ENCODE data around the gene COL15A1. TPM values are rescaled to one million over a fixed set of nuclear protein-coding genes. Genes with fewer than 3 reads are reported as not detected.

COL15A1 gene
- total and polyA plus RNA-seq, 2 of the 13 experiments (the other 11 are each of a cell fraction or from before 2014, with no cell fraction given), result not detected

DNA sequence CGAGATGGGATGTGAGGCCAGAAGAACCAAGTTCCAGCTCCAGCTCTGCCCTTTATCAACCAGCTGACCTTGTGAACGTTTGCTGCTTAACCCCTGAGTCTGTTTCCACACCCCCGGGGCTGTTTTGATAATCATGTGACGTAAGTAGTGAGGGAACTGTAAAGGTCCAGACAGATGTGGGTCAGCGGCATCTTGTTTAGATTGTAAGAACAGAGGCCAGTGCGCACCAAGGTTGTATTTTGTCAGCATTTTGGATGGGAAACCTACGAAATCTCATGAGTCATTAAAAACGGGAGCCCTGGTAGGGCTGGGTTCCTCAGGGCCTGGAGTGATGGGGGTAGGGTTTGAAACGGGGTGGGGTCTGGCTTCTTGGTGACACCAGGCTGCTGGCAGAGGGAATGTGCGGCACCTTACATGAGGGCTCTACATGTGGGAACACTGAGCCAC is 13.8 kb upstream of the COL15A1 start:
- DNase-seq (ENCODE audit: low spot score), result no peak
- CTCF ChIA-PET (ENCODE audit: low intra/inter-chr PET ratio, low total read pairs), result no interaction called here

More for the DNA sequence above, 13.8 kb upstream of the COL15A1 start:
- in situ Hi-C loops (cut with HindIII; ENCODE audit: extremely low pct_ligation_motif_present, low pct_unique_long_range_greater_than_20kb) (no loop called here), intact Hi-C loops (cut with micrococcal nuclease; ENCODE audit: unreplicated experiment) (no loop called here)
- H3K4me3 ChIP-seq (replicated peaks in 1 of 3; ENCODE audit: insufficient read depth in 1 of 3, low read depth in 2 of 3, low read length in 3 of 3), result no peak overlapping the region
- H3K27ac ChIP-seq (ENCODE audit: extremely low read length, insufficient read depth, low read length), result no peak overlapping the region
- H3K36me3 ChIP-seq (replicated peaks in 1 of 2; ENCODE audit: control insufficient read depth in 1 of 2, insufficient read depth in 2 of 2, low read length in 2 of 2), result no peaks in the 10 kb centered on the region
- H2AFZ ChIP-seq (ENCODE audit: low read length), result no peak overlapping the region
- no peaks in the 10 kb centered on the region for H4K20me1 ChIP-seq (ENCODE audit: insufficient read depth, low read length)
- H3K79me2 ChIP-seq (ENCODE audit: insufficient read depth, low read length), result no peaks in the 10 kb centered on the region
- H3K9me3 ChIP-seq (ENCODE audit: low read length), result no peaks in the 10 kb centered on the region
- H3K27me3 ChIP-seq (ENCODE audit: control insufficient read depth in 1 of 2, insufficient read depth in 2 of 2, low read length in 2 of 2), result peaks cover 0 to 13% of the 10 kb centered on the region in 2 experiments; a peak in 2 of 5 replicates
- H3K9ac ChIP-seq (ENCODE audit: insufficient read depth, low read depth, low read length), result no peak overlapping the region
- WGBS (ENCODE audit: low lambda C conversion rate), result 26% methylated on average over 10 of the region's 10 CpGs
- peaks cover 12% of the 10 kb centered on the region; the same call in 1 of the 2 replicates for H3K4me1 ChIP-seq (ENCODE audit: insufficient read depth, low read length)
- POLR2A ChIA-PET, result no interaction called here
- FAIRE-seq (no peak), ATAC-seq (no peak)
- no TSS peak for BruUV-seq (replicated peaks)
- TF ChIP-seq MAFK (conservative IDR thresholded peaks at IDR 0.05 in 1 of 2, IDR thresholded peaks at IDR 0.05 in 1 of 2; ENCODE audit: low read length in 2 of 2), result peak in 1 of 2 experiments; percentile 39; a peak in 2 of 4 replicates
- TF ChIP-seq, protein P1, sequence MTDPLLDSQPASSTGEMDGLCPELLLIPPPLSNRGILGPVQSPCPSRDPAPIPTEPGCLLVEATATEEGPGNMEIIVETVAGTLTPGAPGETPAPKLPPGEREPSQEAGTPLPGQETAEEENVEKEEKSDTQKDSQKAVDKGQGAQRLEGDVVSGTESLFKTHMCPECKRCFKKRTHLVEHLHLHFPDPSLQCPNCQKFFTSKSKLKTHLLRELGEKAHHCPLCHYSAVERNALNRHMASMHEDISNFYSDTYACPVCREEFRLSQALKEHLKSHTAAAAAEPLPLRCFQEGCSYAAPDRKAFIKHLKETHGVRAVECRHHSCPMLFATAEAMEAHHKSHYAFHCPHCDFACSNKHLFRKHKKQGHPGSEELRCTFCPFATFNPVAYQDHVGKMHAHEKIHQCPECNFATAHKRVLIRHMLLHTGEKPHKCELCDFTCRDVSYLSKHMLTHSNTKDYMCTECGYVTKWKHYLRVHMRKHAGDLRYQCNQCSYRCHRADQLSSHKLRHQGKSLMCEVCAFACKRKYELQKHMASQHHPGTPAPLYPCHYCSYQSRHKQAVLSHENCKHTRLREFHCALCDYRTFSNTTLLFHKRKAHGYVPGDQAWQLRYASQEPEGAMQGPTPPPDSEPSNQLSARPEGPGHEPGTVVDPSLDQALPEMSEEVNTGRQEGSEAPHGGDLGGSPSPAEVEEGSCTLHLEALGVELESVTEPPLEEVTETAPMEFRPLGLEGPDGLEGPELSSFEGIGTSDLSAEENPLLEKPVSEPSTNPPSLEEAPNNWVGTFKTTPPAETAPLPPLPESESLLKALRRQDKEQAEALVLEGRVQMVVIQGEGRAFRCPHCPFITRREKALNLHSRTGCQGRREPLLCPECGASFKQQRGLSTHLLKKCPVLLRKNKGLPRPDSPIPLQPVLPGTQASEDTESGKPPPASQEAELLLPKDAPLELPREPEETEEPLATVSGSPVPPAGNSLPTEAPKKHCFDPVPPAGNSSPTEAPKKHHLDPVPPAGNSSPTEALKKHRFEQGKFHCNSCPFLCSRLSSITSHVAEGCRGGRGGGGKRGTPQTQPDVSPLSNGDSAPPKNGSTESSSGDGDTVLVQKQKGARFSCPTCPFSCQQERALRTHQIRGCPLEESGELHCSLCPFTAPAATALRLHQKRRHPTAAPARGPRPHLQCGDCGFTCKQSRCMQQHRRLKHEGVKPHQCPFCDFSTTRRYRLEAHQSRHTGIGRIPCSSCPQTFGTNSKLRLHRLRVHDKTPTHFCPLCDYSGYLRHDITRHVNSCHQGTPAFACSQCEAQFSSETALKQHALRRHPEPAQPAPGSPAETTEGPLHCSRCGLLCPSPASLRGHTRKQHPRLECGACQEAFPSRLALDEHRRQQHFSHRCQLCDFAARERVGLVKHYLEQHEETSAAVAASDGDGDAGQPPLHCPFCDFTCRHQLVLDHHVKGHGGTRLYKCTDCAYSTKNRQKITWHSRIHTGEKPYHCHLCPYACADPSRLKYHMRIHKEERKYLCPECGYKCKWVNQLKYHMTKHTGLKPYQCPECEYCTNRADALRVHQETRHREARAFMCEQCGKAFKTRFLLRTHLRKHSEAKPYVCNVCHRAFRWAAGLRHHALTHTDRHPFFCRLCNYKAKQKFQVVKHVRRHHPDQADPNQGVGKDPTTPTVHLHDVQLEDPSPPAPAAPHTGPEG (CRISPR knock-in tag; IDR thresholded peaks at IDR 0.05), result no peak
- no peak overlapping the region for H3K4me2 ChIP-seq (ENCODE audit: low read depth, low read length)
